GM11168 (cell line): ENCODE data around the gene ATL2.
"Not testable (repeated sequence)": the region's sequence is repeated elsewhere in the genome, so short reads cannot be mapped to it uniquely, and the experiment has no call there.

Experiments used
- in situ Hi-C: fragments of 300-500 bp; cut with MboI; formaldehyde crosslinking; loops from one replicate; pipeline ENCODE4 v1.12.0; 2022; ENCODE audit warnings: low sequenced_read_pairs; ENCODE audit not compliant: unreplicated experiment

ATL2 gene

GRCh38 chr2:38377050-38377828 is at the start of gene ATL2:
TSS of gene ATL2 (minus strand) at chr2:38377273. CDS start at chr2:38377260, 13 bp downstream.
- in situ Hi-C loops = no loop called here

GRCh38 chr2:38423763-38424162 is 46.7 kb upstream of the ATL2 start:
- in situ Hi-C loops = no loop called here

- in situ Hi-C loops = no loop called here
Observed at GRCh38 chr2:38421274-38422056, 44.4 kb upstream of the ATL2 start.

- in situ Hi-C loops = no loop called here
Observed at GRCh38 chr2:38419499-38419898, 42.4 kb upstream of the ATL2 start.

- in situ Hi-C loops = no loop called here
Observed at GRCh38 chr2:38418735-38419134, 41.7 kb upstream of the ATL2 start.

GRCh38 chr2:38417745-38418689 is 40.9 kb upstream of the ATL2 start:
- in situ Hi-C loops = no loop called here

GRCh38 chr2:38416296-38417036 is 39.4 kb upstream of the ATL2 start:
- in situ Hi-C loops = no loop called here

GRCh38 chr2:38415728-38416291 is 38.7 kb upstream of the ATL2 start:
- in situ Hi-C loops = no loop called here

GRCh38 chr2:38415023-38415422 is 38.0 kb upstream of the ATL2 start:
- in situ Hi-C loops = no loop called here

GRCh38 chr2:38412235-38412871 is 35.3 kb upstream of the ATL2 start:
- in situ Hi-C loops = not testable (repeated sequence)

- in situ Hi-C loops = no loop called here
Observed at GRCh38 chr2:38409156-38410102, 32.4 kb upstream of the ATL2 start.

- in situ Hi-C loops = no loop called here
Observed at GRCh38 chr2:38407111-38407682, 30.1 kb upstream of the ATL2 start.

- in situ Hi-C loops = no loop called here
Observed at GRCh38 chr2:38406597-38407110, 29.6 kb upstream of the ATL2 start.

GRCh38 chr2:38405917-38406596 is 29.0 kb upstream of the ATL2 start:
- in situ Hi-C loops = no loop called here

GRCh38 chr2:38400513-38400912 is 23.4 kb upstream of the ATL2 start:
- in situ Hi-C loops = no loop called here

- in situ Hi-C loops = no loop called here
Observed at GRCh38 chr2:38398739-38399138, 21.7 kb upstream of the ATL2 start.

GRCh38 chr2:38394903-38395341 is 17.8 kb upstream of the ATL2 start:
- in situ Hi-C loops = no loop called here
